HG02588 (cell line): Measurements from ENCODE around the gene C10orf67.

Experiments
- ATAC-seq: cut with Tn5 transposase; IDR thresholded peaks from one replicate; pipeline ENCODE4 v1.9.1; 2021; ENCODE audit warnings: mild to moderate bottlenecking, moderate library complexity; ENCODE audit not compliant: unreplicated experiment

Gene C10orf67

GRCh38 chr10:23199768-23200511 is 144.7 kb downstream of the C10orf67 start:
- no peak for ATAC-seq

GRCh38 chr10:23198940-23199767 is 145.4 kb downstream of the C10orf67 start:
- no peak for ATAC-seq

GRCh38 chr10:23198610-23198939 is 146.0 kb downstream of the C10orf67 start:
- no peak for ATAC-seq

- no peak for ATAC-seq
These were observed 147.2 kb downstream of the C10orf67 start for GRCh38 chr10:23197416-23197861.

GRCh38 chr10:23196915-23197314 is 147.7 kb downstream of the C10orf67 start:
- no peak for ATAC-seq

- no peak for ATAC-seq
These were observed 148.6 kb downstream of the C10orf67 start for GRCh38 chr10:23195846-23196600.

- no peak for ATAC-seq
These were observed 149.4 kb downstream of the C10orf67 start for GRCh38 chr10:23194966-23195845.

- no peak for ATAC-seq
These were observed 150.1 kb downstream of the C10orf67 start for GRCh38 chr10:23194471-23194965.

- no peak for ATAC-seq
These were observed 151.0 kb downstream of the C10orf67 start for GRCh38 chr10:23193435-23194074.

- ATAC-seq: no peak
These were observed 151.7 kb downstream of the C10orf67 start for GRCh38 chr10:23192712-23193434.

- ATAC-seq: no peak
These were observed 152.6 kb downstream of the C10orf67 start, which contains the start of gene PTF1A for GRCh38 chr10:23191764-23192711. TSS of gene PTF1A (plus strand) at chr10:23192312. CDS start at chr10:23192531, 219 bp downstream.

- no peak for ATAC-seq
These were observed 153.5 kb downstream of the C10orf67 start for GRCh38 chr10:23190872-23191763.

GRCh38 chr10:23189024-23189423 is 155.6 kb downstream of the C10orf67 start:
- no peak for ATAC-seq

- no peak for ATAC-seq
These were observed 157.4 kb downstream of the C10orf67 start for GRCh38 chr10:23187155-23187554.

- ATAC-seq: no peak
These were observed 157.9 kb downstream of the C10orf67 start for GRCh38 chr10:23186697-23187096.

GRCh38 chr10:23186178-23186577 is 158.4 kb downstream of the C10orf67 start:
- ATAC-seq: no peak

- no peak for ATAC-seq
These were observed 169.6 kb downstream of the C10orf67 start for GRCh38 chr10:23174977-23175512.
